GM19468 (cell line): ENCODE results near the gene GPR108.
"Not testable (repeated sequence)": the region's sequence is repeated elsewhere in the genome, so short reads cannot be mapped to it uniquely, and the experiment has no call there.

Experiments used
- ATAC-seq: cut with Tn5 transposase; IDR thresholded peaks from one replicate; pipeline ENCODE4 v1.9.1; 2021; ENCODE audit warnings: mild to moderate bottlenecking, moderate library complexity, moderate number of reproducible peaks; ENCODE audit not compliant: unreplicated experiment; ENCODE audit errors: extremely low read depth

GPR108 gene

GRCh38 chr19:6737284-6737872, at the start of gene GPR108:
Gene GPR108 (minus strand): TSS chr19:6737580. CDS start chr19:6737576, 4 bp downstream.
- peak; percentile 29 for ATAC-seq

GRCh38 chr19:6779206-6779605, 41.8 kb upstream of the GPR108 start:
- ATAC-seq = no peak

GRCh38 chr19:6778386-6778785, 41.0 kb upstream of the GPR108 start:
- no peak for ATAC-seq

GRCh38 chr19:6777434-6777833, 40.1 kb upstream of the GPR108 start:
- ATAC-seq = no peak

GRCh38 chr19:6776999-6777398, 39.6 kb upstream of the GPR108 start:
- no peak for ATAC-seq

GRCh38 chr19:6776045-6776444, 38.7 kb upstream of the GPR108 start:
- ATAC-seq = not testable (repeated sequence)

- no peak for ATAC-seq
Observed at GRCh38 chr19:6774821-6775707, 37.7 kb upstream of the GPR108 start.

GRCh38 chr19:6773323-6773931, 36.0 kb upstream of the GPR108 start:
- ATAC-seq = no peak

GRCh38 chr19:6772866-6773322, 35.5 kb upstream of the GPR108 start:
- no peak for ATAC-seq

- no peak for ATAC-seq
Observed at GRCh38 chr19:6772028-6772865, 34.9 kb upstream of the GPR108 start, which contains the start of gene VAV1. Gene VAV1 (plus strand): TSS chr19:6772708. CDS start chr19:6772808, 100 bp downstream.

- not testable (repeated sequence) for ATAC-seq
Observed at GRCh38 chr19:6771648-6772027, 34.3 kb upstream of the GPR108 start.

- ATAC-seq = no peak
Observed at GRCh38 chr19:6769006-6769619, 31.7 kb upstream of the GPR108 start.

- no peak for ATAC-seq
Observed at GRCh38 chr19:6768236-6768785, 30.9 kb upstream of the GPR108 start.

- ATAC-seq = peak; percentile 67
Observed at GRCh38 chr19:6767357-6768235, 30.2 kb upstream of the GPR108 start, which contains the start of gene SH2D3A. Gene SH2D3A (minus strand): TSS chr19:6767435. CDS start chr19:6763748, 3,687 bp downstream.

- ATAC-seq = no peak
Observed at GRCh38 chr19:6767081-6767356, 29.6 kb upstream of the GPR108 start.

GRCh38 chr19:6766357-6767080, 29.1 kb upstream of the GPR108 start:
- no peak for ATAC-seq

- ATAC-seq = no peak
Observed at GRCh38 chr19:6765738-6766356, 28.5 kb upstream of the GPR108 start.
